GM19238 (cell line): ENCODE measurements around the gene MBTPS2.
"Not testable (repeated sequence)": the region's sequence is repeated elsewhere in the genome, so short reads cannot be mapped to it uniquely, and the experiment has no call there.

Source experiments
- DNase-seq: peaks from one replicate; pipeline ENCODE4 v3.0.0; 2011; ENCODE audit warnings: low spot score; ENCODE audit not compliant: insufficient read length

Gene MBTPS2

DNA sequence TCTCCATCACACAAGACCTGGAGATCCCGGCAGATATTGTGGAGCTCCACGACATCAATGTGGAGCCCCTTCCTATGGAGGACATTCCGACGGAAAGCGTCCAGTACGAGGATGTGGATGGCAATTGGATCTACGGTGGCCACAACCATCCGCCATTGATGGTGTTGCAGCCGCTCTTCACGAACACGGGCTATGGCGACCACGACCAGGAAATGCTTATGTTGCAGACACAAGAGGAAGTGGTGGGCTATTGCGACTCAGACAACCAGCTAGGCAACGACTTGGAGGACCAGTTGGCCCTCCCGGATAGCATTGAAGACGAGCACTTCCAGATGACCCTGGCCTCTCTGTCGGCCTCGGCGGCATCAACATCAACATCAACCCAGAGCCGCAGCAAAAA lies 17.1 kb downstream of the MBTPS2 start:
- no peak for DNase-seq

DNA sequence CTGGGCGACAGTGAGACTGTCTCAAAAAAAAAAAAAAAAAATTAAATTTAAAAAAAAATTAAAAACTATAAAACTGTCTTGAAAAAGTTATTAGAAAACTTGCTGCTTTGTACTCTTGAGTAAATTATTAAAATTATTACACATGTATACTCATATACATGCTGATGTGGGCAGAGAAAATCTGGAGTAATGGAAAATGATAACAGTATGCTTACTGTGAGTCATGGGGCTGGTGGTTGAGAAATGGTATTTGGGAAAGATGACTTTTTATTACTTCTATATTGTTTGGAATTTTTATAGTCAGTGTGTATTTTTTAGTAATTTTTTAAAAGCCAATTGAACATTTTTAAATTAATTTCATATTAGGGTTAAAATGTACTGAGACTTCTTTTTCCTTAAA lies 23.8 kb downstream of the MBTPS2 start:
- DNase-seq: no peak

DNA sequence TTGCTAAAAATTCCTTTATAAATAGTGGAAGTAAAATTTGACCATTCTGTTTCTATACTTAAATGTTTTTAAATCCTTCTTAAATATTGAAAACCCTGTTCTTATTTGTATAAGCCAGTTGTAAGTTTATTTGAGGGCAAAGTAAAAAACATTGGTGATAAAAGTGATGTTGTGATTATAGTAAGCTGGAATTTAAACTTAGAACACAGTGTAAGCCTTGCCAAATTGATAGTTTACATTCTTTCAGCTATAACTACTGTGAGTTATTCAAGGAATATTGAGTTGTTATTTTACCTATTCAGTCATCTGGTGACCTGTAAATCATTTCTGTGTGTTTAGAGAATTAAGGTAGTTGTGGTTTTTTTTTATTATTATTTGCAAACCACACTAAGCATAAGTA lies 26.0 kb downstream of the MBTPS2 start:
- DNase-seq: no peak

- DNase-seq: no peak
Measured at GRCh38 chrX:21870494-21870893, 31.1 kb downstream of the MBTPS2 start.

- DNase-seq: no peak
Measured at GRCh38 chrX:21873063-21873775, 33.8 kb downstream of the MBTPS2 start.

DNA sequence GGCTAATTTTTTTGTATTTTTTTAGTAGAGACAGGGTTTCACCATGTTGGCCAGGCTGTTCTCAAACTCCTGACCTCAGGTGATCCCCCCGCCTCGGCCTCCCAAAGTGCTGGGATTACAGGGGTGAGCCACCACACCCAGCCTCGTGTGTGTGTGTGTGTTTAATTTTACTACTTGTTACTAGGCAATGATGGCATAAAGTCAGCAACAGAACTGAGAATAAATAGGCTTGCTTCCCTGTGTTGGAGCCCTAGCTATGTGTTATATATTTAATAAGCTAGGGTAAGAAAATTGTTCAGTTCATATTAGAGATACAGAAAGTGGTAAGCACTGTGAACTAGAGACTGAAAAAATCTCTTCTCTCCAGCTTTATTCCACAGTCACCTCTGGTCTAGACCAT lies 34.8 kb downstream of the MBTPS2 start:
- DNase-seq: not testable (repeated sequence)

- no peak for DNase-seq
Measured at GRCh38 chrX:21875013-21875412, 35.6 kb downstream of the MBTPS2 start.

DNA sequence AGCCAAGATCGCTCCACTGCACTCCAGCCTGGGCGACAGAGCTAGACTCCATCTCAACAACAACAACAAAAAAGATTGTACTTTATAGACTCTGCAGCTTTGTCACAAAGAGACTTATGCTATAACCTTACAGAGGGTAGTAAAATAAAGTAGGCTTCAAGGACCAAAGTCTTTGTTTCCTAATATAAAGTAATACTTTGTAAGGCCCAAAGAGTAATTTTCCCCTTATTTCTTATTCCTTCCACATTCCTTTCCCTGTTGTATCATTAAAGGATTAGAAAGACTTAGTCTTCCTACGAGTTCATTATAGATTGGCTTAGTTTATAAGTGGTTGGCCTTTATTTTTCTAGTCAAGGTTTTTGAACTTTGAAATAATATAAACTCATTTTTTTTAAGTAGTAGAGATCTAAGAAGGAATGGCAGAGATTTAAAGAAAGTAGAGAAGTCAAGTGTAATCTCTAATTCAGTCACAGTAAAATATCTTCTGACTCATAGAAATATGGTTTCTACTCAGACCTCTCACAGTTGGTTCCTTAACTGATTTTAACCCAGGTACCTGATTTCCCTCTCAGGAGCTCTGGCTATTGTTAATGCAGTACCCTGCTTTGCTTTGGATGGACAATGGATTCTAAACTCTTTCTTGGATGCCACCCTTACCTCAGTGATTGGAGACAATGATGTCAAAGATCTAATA lies 42.6 kb downstream of the MBTPS2 start:
- DNase-seq: no peak

GRCh38 chrX:21883258-21883657 lies 43.8 kb downstream of the MBTPS2 start:
- no peak for DNase-seq

DNA sequence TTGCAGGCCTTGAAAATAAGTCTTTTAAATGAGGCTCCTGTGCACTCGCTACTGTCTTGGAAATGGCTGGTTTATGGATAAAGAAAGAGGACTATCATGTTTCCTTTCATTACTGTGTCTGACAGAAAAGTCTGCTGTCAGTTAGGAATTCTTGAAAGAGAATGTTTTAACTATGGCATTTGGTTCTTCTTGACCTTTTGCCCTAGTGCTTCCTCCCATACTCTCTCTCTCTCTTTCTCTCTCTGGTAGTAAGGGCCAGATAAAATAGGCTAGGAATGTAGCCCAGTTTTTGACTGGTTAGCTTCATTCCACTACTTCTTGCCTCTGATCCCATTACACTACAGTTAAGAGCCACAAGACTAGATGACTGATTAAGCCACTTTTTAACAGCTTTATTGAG lies 46.2 kb downstream of the MBTPS2 start:
- DNase-seq: no peak

DNA sequence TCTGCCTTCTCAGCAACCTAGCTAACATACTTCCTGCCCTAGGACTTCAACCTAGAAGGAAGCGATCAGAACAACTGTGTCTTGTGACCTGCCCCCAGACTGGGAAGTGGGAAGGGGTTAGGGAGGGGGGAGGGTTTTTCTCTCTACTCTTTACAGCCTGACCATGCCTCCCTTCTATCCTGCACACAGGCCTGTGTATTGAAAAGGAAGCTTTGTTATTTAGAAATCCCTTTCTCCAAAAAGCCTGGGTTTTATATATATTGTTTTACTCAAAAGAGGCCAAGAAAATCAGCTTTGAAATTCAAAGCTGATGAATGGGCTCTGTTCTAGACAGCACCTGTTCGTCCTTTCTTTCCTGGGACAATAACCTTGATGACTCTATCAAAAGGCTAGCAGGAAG lies 65.9 kb downstream of the MBTPS2 start:
- no peak for DNase-seq

DNA sequence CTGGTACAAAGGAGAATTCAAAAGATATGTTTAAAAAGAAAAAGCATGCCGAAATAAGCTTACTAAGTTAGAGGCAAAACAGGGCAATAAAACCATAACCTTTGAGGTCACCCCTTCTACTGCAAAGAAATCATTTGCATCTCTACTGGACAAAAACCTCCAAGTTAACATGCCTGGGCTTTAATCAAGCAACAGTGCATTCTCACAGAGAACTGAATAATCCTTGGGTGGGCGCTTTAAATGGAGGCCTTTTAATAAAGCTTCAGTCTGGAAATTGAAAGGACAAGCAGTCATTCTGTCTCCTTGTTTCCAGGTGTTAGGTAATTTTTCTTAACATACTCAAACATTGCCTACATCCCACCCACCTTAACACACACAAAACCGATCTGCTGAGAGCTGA lies 66.5 kb downstream of the MBTPS2 start:
- DNase-seq: no peak

GRCh38 chrX:21907260-21907659 lies 67.8 kb downstream of the MBTPS2 start:
- no peak for DNase-seq

DNA sequence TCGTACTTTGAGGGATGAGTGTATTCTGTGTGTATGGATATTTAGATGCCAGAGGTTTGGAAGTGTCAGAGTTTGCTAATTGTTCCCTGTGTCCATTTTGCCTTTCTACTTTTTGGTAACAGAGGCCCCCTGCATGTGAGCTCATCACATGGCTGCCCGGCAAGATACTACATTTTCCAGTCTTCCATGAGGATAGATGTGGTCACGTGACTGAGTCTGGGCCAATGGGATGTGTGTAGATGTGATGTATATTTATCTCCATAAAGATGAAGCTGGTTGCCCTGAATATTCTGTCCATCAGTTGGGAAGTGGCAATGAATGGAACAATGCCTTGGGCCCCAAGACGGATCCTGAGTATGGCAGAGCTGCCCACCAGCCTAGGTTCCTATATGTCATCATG lies 72.1 kb downstream of the MBTPS2 start:
- no peak for DNase-seq

DNA sequence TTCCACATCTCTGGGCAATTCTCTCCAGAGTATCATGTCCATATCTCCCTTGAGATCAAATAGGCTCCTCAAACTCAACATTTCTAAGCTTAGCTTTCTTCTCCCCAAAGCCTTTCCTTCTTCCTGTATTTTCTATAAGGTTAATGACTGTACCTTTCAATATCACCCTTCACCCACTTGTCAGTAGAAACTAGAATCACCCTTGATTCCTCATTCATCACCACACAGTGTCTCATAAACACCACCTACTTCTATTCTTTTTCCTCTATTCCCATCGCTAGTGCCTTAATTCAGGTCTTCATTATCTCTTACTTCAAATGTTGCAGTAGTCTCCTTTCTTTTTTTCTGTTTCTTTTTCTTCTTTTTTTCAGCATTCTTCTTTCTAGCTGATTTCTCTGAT lies 72.8 kb downstream of the MBTPS2 start:
- no peak for DNase-seq

DNA sequence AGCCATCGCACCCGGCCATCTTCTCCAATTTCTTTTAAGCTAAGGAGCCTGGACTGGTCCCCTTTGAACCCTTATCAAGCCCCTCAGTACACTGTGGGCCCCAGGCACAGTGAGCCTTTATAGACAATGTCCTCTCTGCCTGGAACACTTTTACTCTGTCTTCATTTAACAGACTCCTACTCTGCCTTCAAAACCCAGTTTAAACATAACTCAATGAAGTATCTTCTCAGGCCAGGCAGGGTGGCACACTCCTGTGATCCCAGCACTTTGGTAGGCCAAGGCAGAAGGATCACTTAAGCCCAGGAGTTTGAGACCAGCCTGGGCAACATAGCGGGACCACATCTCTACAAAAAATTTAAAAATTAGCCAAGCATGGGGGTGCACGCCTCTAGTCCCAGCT lies 73.6 kb downstream of the MBTPS2 start:
- no peak for DNase-seq

- no peak for DNase-seq
Measured at GRCh38 chrX:21926116-21926515, 86.7 kb downstream of the MBTPS2 start.

- DNase-seq: no peak
Measured at GRCh38 chrX:21926527-21927278, 87.3 kb downstream of the MBTPS2 start.

DNA sequence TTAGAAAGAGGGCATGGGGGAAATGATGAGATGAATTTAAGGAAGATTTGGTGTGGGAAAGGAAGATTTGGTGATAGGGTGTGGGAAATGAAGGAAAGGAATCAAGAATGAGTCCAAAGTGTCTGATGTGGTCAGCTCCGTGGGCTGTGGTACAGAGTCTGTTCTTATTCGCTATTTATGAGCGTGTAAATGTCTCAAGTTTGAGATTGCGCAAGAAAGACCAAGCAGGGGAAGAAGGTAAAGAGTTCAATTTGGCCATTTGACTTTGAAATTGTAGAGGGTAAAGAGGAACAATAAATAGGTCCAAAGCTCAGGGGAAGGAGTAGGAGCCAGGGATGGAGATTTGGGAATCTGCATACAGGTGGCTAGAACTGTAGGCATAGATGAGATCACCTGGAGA lies 89.8 kb downstream of the MBTPS2 start:
- DNase-seq: no peak

DNA sequence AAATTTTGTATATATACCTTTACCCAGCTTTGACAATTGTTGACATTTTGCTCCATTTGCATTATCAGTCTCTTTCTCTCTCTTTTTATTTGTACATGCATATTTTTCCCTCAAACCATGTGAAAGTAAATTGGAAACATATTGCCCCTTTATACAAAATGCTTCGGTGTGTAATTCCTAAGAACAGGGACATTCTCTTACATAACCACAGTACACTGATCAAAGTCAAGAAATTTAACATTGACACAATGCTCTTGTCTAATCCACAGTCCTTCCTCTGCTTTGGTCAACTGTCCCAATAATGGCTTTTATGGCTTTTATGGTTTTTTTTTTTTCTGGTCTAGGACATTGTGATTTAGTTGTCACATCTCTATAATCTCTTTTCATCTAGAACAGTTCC lies 91.6 kb downstream of the MBTPS2 start:
- DNase-seq: no peak

DNA sequence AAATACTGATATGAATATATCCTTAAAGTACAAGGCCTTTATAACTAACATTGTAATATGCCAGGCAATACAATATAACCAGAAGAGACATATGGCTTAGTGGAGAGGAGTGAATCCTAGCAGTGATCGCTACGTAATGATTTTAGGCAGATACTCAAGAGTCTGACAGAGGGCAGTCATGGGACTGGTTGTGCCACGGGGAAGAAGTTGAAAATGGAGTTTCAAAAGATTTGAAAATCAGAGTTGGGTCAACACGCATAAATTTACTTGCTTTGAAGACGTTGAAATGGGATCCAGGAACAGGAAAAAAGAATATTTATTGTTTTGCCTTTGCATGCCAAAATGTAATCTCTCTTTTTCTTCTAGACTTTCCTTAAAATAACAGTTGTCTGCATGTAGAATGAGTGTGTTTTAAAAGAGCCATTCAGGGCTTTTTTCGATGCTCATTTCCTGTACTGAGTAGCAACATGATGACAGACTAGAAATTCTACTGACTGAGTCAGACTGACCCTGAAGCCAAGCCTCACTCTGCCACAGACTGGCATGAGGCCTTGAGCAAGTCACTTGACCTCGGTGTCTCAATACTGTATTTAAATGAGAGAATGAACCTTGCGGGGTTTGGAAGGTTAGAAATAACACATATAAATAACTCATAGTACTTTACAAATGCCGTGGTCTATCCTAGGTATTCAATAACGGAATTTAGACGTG lies 93.0 kb downstream of the MBTPS2 start:
- no peak for DNase-seq

DNA sequence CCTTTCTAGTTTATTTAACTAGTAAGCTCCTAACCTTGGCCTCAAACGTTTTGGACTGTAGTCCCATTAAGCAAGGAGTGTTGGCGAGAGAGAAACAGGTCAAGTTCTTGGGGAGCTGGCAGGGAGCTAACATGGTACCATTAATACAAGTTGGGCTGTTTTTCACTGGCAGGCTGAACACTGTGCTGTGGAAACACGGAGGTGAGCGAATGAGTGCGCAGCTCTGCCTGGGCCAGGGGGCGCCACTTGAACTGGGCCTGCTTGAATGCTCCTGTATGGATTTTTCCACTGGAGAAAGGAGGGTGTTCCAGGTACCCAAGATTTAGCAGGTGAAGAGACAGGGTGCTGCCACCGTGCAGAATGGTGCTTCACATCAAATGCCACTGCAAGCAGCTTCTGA lies 93.7 kb downstream of the MBTPS2 start:
- DNase-seq: no peak
